Measurements from ENCODE around the gene IGFBP1.

The IGFBP1 gene

GRCh38 chr7:45890125-45890901, 2.0 kb downstream of the IGFBP1 start:
- Mint-ChIP-seq H3K4me1 (no peaks in the 10 kb centered on the region), H3K36me3 (no peaks in the 10 kb centered on the region), H3K4me3 (no peak overlapping the region)

GRCh38 chr7:45890902-45891461, 2.7 kb downstream of the IGFBP1 start:
- DNase-seq (ENCODE audit: low spot score in 2 of 2) (no peak), ATAC-seq (no peak)
- no peak overlapping the region for H3K4me3 Mint-ChIP-seq
- H3K9me3 Mint-ChIP-seq: no peaks in the 10 kb centered on the region
- H3K4me1 Mint-ChIP-seq: no peaks in the 10 kb centered on the region
- H3K27ac Mint-ChIP-seq: no peak overlapping the region
- no peaks in the 10 kb centered on the region for H3K36me3 Mint-ChIP-seq

More at GRCh38 chr7:45890125-45890901, 2.0 kb downstream of the IGFBP1 start:
- Mint-ChIP-seq H3K27ac (no peak overlapping the region), H3K9me3 (no peaks in the 10 kb centered on the region)
- ATAC-seq (no peak), DNase-seq (ENCODE audit: low spot score in 2 of 2) (no peak)

DNA sequence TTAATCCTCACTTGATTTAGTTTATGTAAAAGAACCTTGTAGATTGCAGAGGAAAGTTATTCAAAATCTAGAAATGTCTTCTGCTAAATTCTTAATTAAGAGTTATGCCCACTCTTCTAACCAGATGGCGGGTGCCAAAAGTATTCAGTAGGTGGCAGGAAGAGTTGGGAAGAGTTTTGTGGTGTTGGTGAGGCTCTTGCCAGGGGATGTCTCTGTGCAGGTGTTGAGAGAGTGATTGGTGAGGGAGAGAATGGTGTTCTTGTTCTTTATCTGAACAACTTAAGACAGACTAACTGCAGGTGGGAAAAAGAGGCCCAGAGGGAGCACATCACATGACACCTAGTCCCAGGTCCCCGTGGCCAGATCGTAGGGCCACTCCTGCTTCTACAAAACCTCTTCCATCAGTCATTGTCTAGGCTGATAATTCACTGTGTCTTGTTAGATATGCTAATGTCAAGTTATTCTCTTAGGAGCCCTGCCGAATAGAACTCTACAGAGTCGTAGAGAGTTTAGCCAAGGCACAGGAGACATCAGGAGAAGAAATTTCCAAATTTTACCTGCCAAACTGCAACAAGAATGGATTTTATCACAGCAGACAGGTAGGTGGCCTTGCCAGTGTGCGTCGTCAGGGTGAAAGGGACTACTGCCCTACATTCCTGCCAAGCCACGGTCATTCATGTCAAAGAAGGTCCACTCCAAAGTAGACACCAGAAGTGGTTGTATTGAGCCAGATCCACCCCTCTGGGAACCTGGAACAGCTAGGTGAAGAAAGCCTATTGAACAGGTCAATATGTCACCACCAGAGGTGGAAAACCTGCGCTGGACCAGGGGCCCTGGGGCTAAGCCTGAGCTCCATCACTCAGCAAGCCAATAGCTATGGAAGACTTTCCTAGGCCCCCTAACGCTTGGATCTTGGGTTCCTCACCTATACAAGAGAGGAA, 3.4 kb downstream of the IGFBP1 start:
- ATAC-seq: no peak
- Mint-ChIP-seq H3K4me3 (no peak overlapping the region), H3K4me1 (no peaks in the 10 kb centered on the region), H3K9me3 (no peaks in the 10 kb centered on the region), H3K36me3 (no peaks in the 10 kb centered on the region), H3K27ac (no peak overlapping the region)
- DNase-seq (ENCODE audit: low spot score in 2 of 2): no peak

- Mint-ChIP-seq H3K27ac (no peak overlapping the region), H3K9me3 (no peaks in the 10 kb centered on the region), H3K4me1 (no peaks in the 10 kb centered on the region), H3K4me3 (no peak overlapping the region), H3K36me3 (no peaks in the 10 kb centered on the region)
- DNase-seq (ENCODE audit: low spot score in 2 of 2) (no peak), ATAC-seq (no peak)
Measured at GRCh38 chr7:45892407-45893035, 4.2 kb downstream of the IGFBP1 start.

GRCh38 chr7:45893374-45893995, 5.2 kb downstream of the IGFBP1 start:
- Mint-ChIP-seq H3K9me3 (no peaks in the 10 kb centered on the region), H3K27ac (no peak overlapping the region), H3K4me3 (no peak overlapping the region), H3K36me3 (no peaks in the 10 kb centered on the region), H3K4me1 (no peaks in the 10 kb centered on the region)
- DNase-seq (ENCODE audit: low spot score in 2 of 2) (no peak), ATAC-seq (no peak)

DNA sequence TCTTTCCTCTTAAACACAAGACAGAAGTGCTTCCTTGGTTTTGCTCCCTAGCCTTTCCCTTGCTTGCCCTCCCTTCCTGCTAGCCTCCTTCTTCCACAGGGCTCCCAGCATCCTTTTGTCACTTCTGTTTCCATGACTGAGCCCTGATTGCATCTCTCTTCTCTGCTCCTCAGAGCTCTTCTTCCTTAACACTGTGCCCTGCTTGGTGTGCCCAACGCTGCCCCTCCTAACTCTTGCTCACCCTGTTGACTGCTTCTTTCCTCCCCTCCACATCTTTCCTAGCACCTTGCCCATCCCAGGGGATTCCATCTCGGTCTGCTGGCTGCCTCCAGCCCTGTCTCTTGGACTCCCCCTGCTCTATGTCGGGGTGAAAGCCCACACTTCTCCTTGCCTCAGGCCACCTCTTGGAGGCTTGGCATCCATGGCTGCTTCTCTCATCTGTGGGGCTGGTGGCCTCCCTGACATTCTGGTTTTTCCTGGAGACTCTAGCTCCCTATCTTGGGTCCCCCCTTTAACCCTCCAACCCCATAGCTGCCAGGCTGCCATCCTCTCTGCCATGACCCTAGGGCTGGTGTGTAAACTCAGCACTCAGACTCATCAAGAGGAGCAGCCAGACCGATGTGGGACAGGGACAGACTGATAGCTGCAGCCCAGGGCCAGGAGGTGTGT, 5.8 kb downstream of the IGFBP1 start:
- DNase-seq (ENCODE audit: low spot score in 2 of 2) (no peak), ATAC-seq (peak; percentile 34)
- Mint-ChIP-seq H3K36me3 (no peaks in the 10 kb centered on the region), H3K9me3 (no peaks in the 10 kb centered on the region), H3K4me1 (no peaks in the 10 kb centered on the region), H3K4me3 (no peak overlapping the region), H3K27ac (no peak overlapping the region)

DNA sequence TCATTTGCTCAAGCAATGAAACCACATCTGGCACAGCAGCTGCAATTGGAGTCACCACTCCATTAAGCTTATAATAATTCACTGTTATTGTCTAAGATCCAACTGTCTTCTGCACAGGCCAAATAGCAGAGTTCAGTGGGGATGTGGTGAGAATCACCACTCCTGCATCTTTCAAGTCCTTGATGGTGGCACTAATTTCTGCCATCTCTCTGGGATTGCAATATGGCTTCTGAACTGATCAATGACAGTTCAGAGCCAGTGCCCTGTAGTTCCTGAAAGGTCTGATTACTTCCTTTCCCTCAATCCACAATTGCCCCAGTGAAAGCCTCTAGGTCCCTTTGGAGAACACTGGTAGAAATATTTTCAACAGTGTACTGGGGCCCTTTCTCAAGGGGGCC, 6.4 kb downstream of the IGFBP1 start:
- no peaks in the 10 kb centered on the region for H3K9me3 Mint-ChIP-seq
- no peaks in the 10 kb centered on the region for H3K36me3 Mint-ChIP-seq
- no peak overlapping the region for H3K4me3 Mint-ChIP-seq
- ATAC-seq (no peak), DNase-seq (ENCODE audit: low spot score in 2 of 2) (no peak)
- no peak overlapping the region for H3K27ac Mint-ChIP-seq
- H3K4me1 Mint-ChIP-seq: no peaks in the 10 kb centered on the region

DNA sequence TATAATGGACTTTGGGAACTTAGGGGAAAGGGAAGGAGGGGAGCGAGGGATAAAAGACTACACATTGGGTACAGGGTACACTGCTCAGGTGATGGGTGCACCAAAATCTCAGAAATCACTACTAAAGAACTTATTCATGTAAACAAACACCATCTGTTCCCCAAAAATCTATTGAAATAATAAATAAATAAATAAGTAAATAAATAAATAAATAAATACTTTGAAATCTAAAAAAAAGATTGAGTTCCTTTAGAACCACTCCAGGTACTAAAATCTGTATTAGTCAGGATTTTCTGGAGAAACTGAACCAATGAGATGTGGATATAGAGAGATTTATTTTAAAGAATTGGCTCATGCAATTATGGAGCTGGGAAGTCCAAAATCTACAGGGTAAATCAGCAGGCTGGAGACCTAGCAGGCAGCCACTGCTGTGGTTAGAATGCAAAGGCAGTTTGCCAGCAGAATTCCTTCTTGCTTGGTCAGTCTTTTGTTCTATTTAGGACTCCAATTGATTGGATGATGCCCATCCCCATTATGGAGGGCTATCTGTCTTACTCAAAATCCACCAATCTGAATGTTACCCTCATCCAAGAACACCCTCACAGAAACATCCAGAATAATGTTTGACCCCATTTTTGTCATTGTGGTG, 8.9 kb downstream of the IGFBP1 start:
- DNase-seq (ENCODE audit: low spot score in 2 of 2) (no peak), ATAC-seq (no peak)
- Mint-ChIP-seq H3K4me1 (no peaks in the 10 kb centered on the region), H3K4me3 (no peak overlapping the region), H3K27ac (no peak overlapping the region), H3K36me3 (no peaks in the 10 kb centered on the region), H3K9me3 (no peaks in the 10 kb centered on the region)

- H3K4me1 Mint-ChIP-seq: no peaks in the 10 kb centered on the region
- no peak overlapping the region for H3K27ac Mint-ChIP-seq
- DNase-seq (ENCODE audit: low spot score in 2 of 2): no peak
- no peak for ATAC-seq
- H3K4me3 Mint-ChIP-seq: no peak overlapping the region
- H3K36me3 Mint-ChIP-seq: no peaks in the 10 kb centered on the region
- H3K9me3 Mint-ChIP-seq: no peaks in the 10 kb centered on the region
Measured at GRCh38 chr7:45898222-45898621, 9.9 kb downstream of the IGFBP1 start.

- H3K27ac Mint-ChIP-seq: no peak overlapping the region
- no peaks in the 10 kb centered on the region for H3K36me3 Mint-ChIP-seq
- no peaks in the 10 kb centered on the region for H3K4me1 Mint-ChIP-seq
- ATAC-seq (no peak), DNase-seq (ENCODE audit: low spot score in 2 of 2) (no peak)
- H3K9me3 Mint-ChIP-seq: no peaks in the 10 kb centered on the region
- H3K4me3 Mint-ChIP-seq: no peak overlapping the region
Measured at GRCh38 chr7:45901566-45901965, 13.3 kb downstream of the IGFBP1 start.

DNA sequence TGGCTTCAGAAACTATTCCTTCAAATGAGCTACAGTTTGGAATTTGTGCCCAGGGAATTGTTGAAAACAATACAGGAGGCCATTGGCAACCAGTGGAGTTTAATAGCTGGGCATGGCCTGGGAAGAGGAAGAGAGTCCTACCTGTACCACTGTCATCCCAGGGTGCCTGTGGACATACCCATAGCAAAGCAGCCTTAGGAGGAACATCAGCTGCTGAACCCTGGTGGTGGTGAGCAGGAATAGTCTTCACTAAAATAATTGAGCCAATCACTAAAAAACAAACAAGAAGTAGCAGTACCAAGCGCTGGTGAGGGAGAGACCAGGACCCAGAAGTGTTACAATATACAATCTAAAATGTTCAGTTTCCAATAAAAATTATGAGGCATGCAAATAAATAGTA, 14.5 kb downstream of the IGFBP1 start:
- Mint-ChIP-seq H3K4me1 (no peaks in the 10 kb centered on the region), H3K36me3 (no peaks in the 10 kb centered on the region), H3K9me3 (no peaks in the 10 kb centered on the region), H3K27ac (no peak overlapping the region), H3K4me3 (no peak overlapping the region)
- DNase-seq (ENCODE audit: low spot score in 2 of 2) (no peak), ATAC-seq (no peak)

- no peak for ATAC-seq
- Mint-ChIP-seq H3K36me3 (no peaks in the 10 kb centered on the region), H3K4me3 (no peak overlapping the region), H3K27ac (no peak overlapping the region), H3K9me3 (no peaks in the 10 kb centered on the region), H3K4me1 (no peaks in the 10 kb centered on the region)
- no peak for DNase-seq (ENCODE audit: low spot score in 2 of 2)
Measured at GRCh38 chr7:45909561-45909960, 21.3 kb downstream of the IGFBP1 start.

- no peaks in the 10 kb centered on the region for H3K36me3 Mint-ChIP-seq
- H3K4me1 Mint-ChIP-seq: peaks cover 4% of the 10 kb centered on the region
- no peak overlapping the region for H3K4me3 Mint-ChIP-seq
- ATAC-seq (no peak), DNase-seq (ENCODE audit: low spot score in 2 of 2) (no peak)
- no peaks in the 10 kb centered on the region for H3K9me3 Mint-ChIP-seq
- no peak overlapping the region for H3K27ac Mint-ChIP-seq
Measured at GRCh38 chr7:45910855-45911254, 22.6 kb downstream of the IGFBP1 start.

DNA sequence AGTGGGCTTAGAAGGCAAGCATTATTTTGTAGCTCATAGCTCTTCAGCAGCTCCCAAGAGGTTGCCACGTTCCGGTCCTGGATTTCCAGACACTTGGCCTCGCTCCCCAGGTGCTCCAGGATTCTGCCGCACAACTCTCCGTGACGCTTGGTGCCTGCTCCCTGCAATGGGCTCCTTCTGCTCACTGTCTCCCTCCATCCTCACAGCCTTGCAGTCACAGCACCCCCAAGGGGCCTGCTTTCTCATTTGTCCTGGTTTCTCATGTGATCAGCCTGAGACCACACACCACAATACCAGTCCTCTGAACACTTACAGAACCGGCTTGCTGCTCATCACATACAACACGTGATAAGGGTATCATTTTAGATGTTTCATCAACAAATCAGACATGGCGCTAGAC, 23.0 kb downstream of the IGFBP1 start:
- Mint-ChIP-seq H3K27ac (no peak overlapping the region), H3K9me3 (no peaks in the 10 kb centered on the region), H3K4me3 (no peak overlapping the region), H3K36me3 (no peaks in the 10 kb centered on the region), H3K4me1 (peaks cover 7% of the 10 kb centered on the region)
- no peak for DNase-seq (ENCODE audit: low spot score in 2 of 2)
- ATAC-seq: no peak
